DLD1 (cell line): ENCODE data around the gene DMBX1.

ENCODE experiments used
- in situ Hi-C: cut with HindIII; loops from 2 replicates; pipeline ENCODE4 v1.10.0; 2017; ENCODE audit warnings: low sequenced_read_pairs

The DMBX1 gene

DNA sequence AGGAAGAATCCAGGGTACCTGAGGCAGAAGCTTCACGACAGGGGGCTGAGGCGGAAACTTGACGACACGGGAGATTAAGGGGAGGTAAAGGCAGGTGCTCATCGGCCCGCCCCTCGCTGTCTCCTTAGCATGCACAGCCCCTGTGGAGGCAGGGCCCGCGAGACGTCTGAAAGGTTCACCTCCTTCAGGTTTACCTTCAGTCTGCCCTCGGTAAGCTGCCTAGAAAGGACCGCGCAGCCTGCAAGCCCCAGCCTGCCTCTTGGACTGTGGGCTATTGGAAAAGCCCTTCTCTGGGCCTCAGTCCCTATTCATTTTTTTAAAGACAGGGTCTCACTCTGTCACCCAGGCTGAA lies 33.3 kb downstream of the DMBX1 start:
- in situ Hi-C loops, result no loop called here

DNA sequence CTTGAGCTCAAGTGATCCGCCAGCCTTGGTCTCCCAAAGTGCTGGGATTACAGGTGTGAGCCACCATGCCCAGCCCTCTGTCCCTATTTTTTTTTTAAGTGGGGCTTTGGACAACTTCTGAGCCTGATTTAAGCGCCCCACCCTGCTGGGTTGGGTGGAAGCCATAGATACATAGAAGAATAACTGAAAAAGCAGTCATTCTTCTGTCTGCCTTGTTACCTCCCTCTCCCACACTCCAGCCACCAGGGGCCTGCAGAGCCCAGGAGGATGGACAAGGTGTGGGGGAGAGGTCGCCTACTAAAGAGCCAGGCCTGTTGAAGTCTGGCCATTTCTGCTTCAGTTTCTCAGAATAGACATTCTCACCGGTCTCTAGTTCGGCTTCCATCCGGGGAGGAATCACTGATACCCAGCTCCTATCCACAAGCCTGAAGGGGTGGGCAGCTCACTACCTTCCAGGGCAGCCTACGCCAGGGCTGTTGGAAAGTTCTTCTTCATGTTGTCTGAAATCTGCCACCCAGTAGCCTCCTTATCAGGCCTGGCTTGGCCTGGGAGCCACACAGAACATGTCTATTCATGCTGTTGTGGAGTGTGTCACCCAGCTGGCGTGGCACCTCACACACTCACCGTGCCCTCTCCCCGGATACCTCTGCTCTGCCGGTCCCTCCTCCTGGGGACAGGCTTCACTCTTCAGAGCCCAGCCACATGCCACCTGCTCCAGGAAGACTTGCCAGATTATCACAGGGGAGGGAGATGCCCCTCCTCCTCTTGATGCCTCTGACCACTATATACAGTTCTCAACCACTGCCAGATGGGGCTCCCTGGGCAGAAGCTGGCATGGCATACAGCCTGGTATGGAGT lies 34.1 kb downstream of the DMBX1 start:
- in situ Hi-C loops, result no loop called here

DNA sequence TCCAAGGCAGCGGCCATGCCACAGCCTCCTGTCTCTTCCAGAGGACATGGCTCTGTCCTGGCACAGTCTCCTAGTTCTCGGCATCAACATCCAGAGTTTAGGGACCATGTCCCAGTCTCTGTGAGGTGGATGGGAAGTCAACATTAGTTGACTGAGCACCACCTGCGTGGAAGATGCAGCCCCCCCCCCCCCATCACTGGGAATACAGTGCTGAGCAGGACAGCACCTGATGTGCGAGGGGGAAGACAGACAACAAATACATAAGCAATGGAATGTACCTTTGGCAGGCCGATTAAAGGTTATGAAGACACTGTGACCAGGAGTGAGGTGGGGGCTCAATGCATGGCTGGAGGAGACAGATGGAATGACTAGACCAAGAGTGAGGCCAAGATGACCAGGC lies 35.2 kb downstream of the DMBX1 start:
- in situ Hi-C loops, result loop anchor here (5.0 kb wide), 2 partner anchors 48 to 83 kb away; no protein-coding TSS in a partner anchor

DNA sequence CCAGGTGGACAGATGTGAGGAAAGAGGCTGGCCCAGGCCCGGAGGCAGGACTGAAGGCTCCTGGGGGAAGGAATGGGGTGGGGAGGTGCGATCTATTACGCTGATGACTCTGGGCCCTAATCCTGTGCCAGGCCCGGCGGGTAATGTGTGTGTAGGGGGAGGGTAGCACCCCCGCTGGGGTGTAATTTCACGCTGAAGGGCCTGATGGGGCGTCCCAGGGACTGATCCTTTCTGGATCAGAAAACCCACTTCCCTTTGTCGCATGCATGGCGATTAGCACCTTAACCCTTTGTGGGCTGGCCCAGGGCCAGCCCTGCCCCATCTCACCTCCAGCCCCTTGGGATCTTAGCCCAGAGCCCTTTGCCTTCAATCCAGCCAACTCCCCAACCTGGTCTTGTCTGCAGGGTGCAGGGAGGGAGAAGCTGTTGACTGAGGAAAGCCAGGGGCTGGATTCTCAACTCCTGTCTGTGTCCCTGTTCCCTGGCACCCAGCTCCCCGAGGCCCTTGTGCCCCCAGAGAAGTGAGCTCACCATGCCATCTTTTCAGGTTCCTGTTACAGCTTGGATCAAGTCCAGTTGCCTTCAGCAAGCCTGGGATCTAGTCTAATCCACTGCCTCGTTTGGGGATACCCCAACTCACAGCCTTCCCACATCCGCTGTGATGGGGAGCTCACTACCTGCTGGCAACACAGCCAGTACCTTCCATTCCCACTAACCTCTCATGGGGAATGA lies 35.8 kb downstream of the DMBX1 start:
- in situ Hi-C loops, result loop anchor here (5.0 kb wide), 2 partner anchors 48 to 83 kb away; no protein-coding TSS in a partner anchor

DNA sequence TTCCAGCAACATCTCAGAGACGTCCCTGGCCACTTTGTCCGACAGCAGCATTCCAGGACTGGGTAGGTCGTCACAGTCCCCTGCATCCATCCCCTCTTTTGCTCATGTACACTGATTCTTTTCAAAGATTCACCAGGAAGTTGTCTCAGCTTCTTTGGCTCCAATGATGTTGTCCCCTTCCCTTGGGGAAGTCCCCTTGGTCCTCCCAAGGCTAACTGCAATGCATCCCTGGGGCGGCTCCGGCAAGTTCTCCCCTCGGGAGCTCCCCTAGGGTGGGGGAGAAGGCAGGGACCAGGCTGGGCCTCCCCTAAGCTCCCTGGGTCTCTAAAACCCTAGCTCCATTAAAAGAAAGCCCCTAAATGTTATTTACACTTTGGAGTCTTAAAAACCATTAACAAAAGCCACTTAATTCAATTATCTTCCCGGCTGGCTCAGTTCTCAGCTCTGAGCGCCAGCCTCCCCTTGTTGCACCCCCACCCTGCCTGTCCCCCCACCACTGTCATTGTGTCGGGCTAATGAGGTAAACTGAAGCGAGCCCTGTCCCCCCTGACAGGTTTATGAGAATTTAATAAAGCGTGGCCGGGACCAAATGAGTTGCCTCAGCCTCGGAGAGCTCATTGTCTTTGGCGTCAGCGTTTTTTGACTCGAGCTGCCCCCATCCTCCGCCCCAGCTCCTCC lies 36.5 kb downstream of the DMBX1 start:
- in situ Hi-C loops, result loop anchor here (5.0 kb wide), 2 partner anchors 49 to 84 kb away; no protein-coding TSS in a partner anchor

DNA sequence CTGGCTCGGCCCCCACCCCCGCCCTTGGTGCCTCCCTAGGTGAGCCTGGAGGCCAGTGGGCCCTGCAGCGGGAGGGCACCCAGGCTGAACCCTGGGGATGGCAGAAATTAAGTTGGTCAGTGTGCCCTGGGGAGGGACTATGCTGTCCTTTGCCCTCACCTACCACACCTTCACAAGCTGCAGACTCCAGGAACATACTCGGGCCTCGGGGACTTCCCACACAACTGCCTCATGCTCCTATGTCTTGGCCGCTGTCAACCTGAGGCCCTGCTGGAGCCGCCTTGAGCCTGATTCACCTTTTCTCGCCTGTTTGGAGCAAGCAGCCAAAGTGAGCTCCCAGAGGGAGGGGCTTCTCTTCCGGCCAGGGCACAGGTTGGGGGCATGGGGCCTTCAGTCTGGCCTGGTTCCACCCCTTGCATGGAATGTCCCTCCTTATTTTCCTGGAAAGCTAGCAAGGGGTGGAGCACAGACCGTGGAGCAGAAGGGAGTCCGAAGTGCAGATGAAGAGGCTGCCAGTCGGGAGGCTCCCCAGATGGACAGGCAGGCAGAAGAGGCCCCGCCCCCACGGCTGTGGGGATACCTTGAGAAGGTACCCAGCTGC lies 37.2 kb downstream of the DMBX1 start:
- in situ Hi-C loops, result loop anchor here (5.0 kb wide), 2 partner anchors 49 to 84 kb away; no protein-coding TSS in a partner anchor

DNA sequence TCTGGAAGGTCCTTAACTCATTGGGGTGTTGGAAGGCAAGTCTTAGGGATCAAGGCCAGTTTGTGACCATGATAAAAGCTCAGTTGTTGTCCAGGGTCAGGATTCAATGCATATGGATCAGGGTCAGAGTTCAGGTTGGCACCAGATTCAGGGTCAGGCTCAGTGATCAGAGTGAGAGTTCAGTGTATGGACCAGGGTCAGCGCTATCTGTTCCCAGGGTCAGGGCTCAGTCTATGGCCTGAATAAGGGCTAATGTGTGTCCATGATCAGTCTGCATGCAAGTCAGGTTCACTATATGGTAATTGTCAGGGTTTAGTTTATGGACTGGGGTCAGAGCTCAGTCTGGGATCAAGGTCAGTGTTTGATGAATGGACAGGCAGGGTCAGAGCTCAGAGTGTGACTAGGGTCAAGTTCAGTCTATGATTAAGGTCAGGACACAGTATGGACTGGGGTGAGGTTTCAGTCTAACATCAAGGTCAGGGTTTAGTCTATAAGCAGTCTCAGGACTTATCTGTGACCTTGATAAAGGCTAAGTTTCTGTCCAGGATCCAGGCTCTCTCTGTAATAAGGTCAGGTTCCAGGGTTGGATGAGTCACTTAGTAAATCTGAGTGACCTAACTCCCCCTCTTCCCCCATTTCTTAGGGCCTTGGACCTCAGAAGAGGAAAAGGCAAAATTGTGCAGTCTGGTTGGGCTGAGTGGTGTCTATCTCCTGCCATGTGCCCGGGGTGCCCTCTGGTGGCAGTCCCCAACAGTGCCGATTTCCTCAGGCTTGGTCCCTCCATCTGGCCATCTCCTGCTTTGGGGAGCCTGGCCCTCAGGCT lies 38.0 kb downstream of the DMBX1 start:
- in situ Hi-C loops, result loop anchor here (5.0 kb wide), 2 partner anchors 50 to 85 kb away; no protein-coding TSS in a partner anchor

DNA sequence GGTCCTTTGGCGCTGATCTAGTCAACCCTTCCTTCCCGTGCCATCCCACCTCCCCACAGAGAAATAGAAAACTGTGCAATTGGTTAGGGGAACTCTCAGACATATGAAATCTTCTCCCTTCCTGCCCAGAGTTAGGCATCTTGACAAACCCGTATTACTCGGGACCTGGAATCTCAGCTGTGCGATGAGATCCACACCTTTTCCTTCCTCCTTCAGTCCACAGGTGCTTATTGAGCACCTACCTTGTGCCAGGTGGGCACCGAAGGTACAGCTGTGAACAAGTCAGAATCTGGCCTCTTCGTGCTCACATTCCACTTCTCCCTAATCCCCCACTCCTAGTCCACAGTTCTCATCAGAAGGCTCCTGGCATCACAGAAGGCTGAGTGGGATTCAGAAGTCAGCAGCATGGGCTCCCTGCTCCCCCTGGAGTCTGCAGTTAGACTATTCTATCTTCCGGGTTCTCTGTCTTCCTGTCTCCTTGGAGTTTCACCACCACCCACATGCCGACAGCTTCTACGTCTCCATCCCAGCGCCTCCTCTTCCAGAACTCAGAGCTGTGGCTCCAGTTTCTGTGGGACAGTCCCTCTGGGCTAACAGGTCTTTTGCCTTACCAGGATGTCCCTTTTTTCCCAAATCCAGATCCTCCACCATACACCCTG lies 38.8 kb downstream of the DMBX1 start:
- in situ Hi-C loops, result loop anchor here (5.0 kb wide), 2 partner anchors 51 to 86 kb away; no protein-coding TSS in a partner anchor

DNA sequence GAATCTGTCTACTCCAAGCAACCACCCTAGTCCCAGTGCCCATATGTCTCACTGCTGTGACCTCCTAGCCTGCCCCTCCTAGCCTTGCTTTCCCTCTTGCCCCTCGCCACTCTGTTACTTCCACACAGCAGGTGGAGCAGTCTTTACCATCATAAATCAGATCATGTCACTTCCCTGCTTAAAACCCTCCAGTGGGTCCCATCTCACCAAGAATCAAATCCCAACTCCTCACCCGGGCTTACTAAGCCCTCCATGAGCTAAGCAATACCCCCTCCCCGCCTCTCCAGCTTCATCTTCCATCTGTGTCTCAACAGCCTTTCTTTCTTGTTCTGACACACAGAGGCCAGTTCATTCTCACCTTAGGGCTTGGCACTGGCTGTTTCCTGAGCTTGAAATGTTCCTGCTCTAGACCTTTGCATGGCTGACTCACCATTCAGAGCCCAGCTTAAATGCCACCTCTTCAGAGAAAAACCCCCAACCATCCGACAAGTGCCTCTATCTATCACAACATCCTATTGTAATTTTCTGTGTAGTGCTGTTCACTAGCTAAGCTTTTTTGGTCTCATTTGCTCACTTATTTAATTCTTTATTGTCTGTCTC lies 39.5 kb downstream of the DMBX1 start:
- in situ Hi-C loops, result loop anchor here (5.0 kb wide), 2 partner anchors 52 to 87 kb away; no protein-coding TSS in a partner anchor

DNA sequence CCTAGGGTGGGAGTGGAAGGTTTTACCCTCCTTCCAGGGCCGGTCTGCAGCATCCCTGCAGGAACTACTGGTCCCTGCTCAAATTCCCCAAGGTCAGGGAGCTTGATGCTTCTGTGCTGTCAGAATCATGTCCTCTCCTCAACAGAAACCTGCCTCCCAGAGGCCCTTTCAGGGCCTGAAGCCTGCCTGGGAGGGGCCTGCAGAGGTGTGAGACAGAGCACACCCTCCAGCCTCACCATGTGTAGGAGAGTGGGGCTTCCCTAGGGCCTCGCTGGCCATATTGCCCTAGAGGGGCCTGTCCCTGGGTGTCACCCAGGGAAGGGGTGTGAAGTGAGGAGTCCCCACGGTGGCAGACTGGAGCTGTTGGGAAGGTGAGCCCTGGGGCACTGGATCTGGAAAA lies 40.7 kb downstream of the DMBX1 start:
- in situ Hi-C loops, result no loop called here

DNA sequence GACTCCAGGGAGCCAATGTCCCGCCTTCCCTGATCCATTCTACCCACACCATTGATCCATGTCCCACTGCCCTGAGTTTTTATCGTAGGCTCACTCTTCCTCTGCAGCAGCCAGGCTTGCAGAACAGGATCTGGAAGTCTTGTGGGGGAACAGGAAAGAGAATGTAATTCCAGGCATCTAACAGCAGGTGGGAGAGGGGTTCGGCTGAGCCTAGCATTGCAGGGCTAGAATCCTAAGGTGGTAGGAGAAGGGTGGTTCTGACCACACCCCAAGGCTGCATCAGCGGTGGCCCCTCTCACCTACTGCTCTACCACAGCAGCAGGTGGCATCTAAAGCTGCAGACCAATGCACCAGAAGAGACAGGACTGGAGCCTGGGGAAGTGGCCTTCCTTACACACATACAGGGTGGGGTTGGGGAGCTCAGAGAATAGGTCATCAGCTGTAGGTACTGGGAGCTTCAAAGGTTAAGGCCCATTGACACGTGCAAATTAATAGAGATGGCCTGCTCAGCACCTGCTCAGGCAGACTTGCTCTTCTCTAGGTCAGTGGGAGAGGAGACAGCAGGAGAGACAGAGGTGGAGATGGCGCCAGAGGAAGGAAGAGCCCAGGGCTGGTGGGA lies 41.3 kb downstream of the DMBX1 start:
- in situ Hi-C loops, result no loop called here

DNA sequence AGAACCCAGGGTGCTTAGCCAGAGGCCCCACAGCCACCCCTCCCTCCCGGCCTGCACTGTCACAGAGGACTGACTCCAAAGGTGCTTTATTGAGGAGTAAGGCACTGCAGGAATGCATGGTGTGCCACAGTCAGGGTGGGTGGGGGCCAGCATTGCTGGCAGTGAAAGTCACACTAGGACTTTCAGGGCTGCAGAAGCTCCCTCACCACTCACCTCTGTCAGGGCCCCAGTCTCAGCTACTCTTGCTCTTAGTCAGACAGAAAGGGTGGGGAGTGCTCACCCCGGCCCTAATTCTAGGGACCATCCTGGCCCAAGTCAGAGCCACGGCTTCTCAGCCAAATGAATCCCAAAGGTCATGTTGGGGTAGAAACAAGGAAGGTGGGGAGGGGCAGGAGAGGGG lies 42.5 kb downstream of the DMBX1 start:
- in situ Hi-C loops, result no loop called here

DNA sequence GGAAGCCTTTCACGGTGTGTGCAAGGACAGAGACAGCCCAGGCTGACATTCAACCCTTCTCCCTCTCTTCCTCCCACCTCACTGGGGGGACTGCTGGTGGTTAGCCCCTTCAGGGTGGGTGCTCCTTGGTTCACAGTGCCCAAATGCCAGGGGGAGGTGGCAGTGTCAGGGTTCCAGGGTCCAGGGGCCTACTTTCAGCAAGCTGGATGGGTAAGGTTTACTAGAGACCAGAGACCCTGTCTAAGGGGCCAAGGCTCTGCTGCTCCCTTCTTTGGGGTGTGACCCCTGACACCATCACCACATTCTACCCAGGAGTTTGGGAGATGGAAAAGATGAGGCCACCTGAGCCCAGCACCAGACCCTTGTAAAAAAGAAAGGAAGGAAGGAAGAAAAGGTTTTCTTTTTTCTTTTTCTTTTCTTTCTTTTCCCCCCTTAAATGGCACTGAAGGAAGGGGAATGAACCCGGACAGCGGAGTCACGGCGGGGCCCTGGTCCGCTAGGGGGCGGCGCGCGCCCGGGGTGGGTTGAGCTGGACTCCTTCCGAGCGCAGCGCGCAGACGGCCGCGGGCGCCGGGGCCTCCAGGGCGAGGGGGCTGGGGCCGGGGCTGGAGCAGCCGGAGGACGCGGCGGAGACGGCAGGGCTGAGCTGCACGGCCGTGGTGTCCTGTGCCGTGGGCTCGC lies 43.0 kb downstream of the DMBX1 start:
- in situ Hi-C loops, result no loop called here

DNA sequence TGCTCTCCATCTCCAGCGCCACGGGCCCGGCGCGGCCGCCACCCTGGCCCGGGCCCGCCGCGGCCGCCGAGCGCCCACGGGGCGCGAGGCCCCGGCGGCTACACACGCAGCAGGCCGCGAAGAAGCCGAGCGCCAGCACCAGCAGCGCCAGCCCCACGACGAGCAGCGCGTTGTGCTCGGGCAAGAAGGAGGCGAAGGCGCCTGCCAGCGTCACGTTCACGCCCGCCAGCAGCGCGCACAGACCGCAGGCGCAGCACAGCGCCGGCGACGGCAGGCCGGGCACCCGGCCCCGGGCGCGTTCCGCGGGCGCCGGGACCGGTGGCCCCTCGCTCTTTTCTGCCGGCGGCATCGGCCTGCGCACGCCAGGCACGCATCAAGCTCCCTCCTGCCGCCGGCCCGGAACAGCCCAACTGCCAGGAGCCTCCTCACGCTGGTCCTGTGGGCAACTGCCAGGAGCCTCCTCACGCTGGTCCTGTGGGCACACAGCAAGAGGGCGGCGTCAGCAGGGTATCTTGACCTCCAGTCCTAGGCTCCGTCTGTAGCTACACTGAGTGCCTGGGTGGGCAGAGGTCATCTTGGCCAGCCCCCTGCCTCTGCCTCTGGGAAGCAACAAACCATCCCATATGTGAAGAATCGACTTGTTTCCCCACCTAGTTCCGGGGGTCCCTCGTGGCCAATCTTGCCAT lies 43.7 kb downstream of the DMBX1 start:
- in situ Hi-C loops, result no loop called here

DNA sequence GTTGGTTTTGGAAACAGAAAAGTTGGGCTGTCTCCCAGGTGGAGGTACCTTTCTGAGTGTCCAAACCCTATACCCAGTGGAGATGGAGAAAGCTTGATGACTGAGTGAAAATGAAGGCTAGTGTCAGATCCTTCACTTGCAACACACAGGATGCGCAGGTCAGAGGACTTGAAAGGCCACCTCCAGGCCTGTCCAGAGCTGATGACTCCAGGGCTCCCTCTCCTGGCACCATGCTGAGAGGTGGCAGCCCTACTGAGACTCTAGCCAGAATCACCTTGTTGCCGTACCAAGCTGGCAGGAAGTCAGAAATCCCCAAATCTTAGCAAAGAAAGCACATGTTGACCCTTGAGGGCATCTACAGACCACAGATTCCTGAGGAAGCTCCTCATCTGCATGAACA lies 45.4 kb downstream of the DMBX1 start:
- in situ Hi-C loops, result no loop called here

DNA sequence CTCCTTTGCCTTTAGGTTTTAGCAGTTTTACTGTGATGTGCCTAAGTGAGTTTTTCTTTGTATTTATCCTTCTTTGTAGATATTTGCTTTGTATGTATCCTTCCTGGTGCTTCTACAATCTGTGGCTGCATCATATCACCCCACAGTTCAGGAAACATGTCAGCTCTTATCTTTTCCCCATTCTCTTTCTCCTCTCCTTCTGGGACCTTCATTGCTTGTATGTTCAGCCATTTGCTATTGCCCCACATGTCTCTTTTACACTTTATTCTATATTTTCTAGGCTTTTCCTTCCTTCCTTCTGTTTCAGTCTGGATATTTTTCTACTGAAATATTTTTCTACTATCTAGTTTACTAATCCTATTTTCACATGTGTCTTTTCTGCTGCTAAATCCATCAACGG lies 46.9 kb downstream of the DMBX1 start:
- in situ Hi-C loops, result no loop called here

DNA sequence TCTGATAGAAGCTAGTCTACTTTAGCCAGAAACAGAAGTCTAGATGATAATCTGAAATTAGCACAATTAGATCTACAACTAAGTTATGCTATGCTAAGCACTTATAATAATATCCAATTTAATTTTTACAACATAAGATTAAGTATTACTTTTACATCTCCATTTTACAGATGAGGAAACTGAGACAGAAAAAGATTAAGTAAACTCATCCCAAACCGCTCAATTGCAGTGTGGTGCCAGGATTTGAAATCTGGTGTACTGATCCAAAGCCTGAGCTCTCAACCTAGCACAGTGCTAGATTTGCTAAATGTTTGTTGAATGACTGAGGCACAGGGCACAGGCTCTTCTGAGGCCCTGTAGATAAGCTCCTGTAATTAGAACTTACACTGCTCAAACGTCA lies 48.0 kb downstream of the DMBX1 start:
- in situ Hi-C loops, result no loop called here

DNA sequence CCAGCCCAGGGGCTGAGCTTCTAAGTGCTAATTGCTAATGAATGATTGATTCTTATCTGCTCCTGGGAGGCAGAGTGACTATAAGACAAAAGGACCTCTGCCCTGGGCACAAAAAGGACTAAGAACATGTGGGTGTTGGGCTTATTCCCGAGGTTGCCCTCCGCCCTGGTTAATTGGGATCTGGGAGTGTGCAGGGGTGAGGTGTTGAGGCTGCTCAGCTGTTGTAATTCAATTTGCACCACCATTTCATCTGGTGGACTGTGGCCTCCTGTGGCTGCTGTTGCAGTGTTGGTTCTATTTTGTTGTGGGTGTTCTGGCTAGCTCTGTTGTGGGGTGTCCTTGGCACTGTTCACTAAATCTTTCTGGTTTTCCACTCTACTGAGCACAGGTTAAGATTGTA lies 48.5 kb downstream of the DMBX1 start:
- in situ Hi-C loops, result no loop called here
